Measurements from ENCODE around the gene RASD1.
"Not testable (repeated sequence)": the region's sequence is repeated elsewhere in the genome, so short reads cannot be mapped to it uniquely, and the experiment has no call there.

RASD1 gene

DNA sequence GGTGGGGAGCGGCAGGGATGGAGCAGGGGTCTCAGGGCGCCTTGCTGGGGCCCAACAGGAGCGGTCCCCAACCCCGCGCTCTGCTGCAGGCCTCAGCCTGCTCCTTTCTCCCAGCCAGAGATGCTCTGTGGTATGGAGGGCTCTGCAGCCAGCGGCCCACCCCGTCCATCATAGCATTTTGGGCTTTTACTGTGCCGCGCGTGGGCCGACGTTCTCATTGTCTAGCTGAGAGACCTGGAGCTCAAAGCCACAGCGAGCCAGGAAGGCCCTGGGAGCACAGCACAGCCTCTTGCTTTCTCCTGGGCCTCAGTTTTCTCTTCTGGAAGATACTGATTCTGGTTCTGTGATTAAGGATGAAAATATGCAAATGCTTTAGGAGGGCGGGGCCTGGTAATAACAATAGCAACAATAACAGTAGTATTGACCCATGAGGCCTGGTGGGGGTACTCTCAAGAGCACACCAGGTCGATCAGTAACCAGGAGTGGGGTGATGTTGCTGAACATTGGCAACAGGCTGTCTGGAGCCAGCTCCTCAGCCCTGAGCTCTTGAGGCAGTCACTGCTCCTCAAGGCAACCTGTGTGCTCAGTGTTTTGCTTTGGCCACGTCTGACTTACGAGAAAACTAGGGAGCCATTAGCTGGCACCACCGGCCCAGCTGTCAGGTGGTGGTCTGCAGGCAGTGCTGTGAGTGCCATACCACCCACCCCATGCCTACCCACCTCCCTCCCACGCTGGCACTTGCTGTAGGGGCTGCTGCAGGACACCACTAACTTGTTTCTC is 1.1 kb upstream of the RASD1 start:
- DNase-seq (ENCODE audit: low spot score) = no peak

DNA sequence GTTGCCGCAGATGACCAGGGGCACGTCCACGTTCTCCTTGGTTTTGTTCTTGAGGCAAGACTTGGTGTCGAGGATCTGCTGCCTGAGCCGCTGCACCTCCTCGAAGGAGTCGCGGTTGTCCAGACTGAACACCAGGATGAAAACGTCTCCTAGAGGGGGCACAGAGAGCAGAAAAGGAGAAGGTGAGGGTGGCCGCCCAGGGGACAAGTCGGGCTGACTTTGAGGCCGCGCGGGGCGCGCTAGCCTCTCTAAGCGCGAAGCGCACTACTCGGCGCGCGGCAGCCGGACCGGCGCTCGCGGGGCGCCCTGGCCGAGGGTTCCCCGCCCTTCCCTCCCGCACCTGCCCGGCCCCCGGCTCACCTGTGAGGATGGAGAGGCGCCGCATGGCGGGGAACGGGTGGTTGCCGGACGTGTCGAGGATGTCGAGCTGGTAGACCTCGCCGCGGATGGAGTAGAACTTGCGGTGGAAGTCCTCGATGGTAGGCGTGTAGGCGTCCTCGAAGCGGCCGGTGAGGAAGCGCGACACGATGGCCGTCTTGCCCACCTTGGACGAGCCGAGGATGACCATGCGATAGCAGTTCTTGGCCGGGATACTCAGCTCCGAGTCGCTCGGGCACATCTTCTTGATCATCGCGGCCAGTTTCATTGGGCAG is 533 bp downstream of the RASD1 start:
- DNase-seq (ENCODE audit: low spot score) = no peak

DNA sequence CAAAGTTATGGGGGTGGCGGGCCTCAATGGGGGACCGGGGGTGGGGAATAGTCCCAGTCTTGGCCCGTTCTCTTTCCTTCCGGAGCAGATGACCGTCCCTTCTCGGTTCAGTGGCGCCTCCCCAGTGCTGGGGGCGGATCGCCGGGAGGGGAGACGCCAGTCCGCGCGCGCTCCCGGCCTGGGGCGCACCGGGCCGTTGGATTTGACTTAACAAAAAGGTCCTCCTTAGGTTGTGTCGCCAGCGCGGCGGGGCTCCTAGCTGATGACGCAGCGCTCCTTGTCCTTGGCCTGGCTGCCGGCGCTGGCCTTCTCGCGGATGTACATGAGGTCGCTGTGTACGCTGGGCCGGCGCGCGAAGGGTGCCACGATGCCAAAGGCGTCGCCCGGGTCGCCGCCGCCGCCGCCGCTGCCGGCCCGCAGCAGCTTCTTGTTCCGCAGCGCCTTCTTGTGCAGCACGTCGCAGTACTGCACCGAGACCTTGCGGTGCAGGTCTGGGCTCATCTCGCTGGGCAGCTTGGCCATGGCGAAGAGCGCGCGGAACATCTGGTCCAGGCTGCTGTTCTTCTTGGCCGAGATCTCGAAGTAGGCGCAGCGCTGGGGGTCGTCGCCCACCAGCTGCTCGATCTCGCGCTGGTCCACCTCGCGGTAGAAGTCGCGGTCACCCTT is 1.2 kb downstream of the RASD1 start:
- no peak for DNase-seq (ENCODE audit: low spot score)

DNA sequence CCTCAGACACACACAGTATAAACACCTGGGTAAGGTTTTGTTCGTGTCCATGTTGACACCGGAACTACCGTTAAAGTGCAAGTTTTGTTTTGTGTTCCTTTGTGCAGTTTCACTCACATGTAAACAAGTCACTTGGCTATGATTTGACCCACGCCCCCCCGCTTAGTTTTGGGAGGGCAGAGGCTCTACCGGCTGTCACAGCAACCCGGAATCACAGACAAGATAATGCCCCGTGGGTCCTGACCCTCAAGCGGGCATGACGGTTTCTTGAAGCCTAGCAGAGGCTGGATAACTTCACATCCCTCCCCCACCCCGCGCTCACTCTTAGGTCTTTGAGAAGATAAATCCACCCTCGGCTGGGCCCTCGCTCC is 1.7 kb downstream of the RASD1 start:
- no peak for DNase-seq (ENCODE audit: low spot score)

DNA sequence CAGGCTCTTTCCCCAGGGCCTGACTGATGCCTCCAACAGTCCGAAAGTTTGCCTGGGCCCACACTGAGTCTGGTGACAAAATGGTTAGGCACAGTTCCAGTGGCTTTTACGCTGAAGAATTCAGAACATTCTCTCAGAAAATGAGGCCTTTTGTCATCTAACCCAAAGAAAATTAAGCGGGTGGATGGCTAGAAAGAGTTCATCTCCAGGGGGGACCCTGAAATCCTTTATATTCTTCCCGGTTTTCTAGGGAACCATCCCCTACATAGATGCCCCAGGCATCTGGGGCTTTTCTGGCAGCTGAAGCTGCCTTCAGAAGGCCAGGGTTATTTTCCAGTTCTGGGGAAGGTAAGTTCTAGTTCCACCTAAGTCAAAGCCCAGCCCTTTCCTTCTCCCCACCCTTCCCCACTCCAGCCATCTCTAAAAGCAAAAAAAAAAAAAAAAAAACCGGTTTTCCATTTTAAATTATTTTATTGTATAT is 2.2 kb downstream of the RASD1 start:
- DNase-seq (ENCODE audit: low spot score) = no peak

DNA sequence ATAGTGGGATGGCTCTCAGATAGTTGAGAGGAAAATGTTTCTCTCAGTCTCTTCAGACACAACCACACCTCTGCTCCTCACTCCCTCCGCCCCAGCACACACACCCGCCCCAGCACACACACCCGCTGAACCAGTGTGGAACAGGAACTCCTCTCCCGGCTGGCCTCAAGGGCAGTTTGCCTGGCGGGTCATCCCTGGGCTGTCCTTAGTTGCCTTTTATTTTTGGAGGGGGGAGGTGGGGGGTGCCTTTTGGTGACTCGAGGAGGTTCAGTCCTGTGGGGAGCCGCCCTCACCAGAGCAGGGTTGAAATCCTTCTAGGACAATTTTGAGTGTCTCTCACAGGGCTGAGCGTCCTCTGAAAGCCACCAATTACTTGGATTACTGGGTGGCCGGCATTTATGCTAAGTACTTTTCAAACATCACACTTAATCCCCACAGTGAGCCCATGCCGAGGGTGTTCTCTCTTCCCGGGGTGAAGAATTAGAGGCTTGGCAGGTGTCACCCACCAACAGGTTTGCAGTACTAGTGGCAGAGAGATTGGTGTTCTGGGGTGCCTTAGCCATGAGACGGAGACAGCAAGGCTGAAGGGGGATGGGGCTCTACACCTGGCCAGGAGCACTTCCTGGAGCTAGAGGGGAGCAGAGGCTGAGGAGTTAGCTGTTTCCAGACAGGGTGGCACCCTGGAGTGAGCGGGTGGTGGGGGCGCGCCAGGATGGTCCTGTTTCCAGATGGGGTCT is 2.8 kb downstream of the RASD1 start:
- DNase-seq (ENCODE audit: low spot score) = no peak

DNA sequence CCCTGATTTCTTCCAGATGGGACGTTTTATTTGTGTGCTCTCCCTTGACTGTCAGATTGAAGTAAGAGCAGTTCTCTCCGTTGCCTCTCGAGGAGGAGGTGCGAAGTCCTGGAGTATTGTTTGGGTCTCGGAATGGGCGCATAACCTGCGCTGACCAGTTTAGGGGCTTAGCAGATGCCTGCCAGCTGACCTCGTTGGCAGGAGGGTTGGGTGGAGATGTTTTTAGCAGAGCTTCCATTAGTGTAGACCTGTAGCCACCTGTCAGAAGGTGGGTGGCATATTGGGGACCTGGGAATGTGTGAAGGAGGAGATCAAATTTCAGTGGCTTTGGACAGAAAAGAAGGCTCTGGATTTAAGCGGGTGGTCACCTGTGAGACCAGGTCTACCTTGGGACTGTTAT is 3.6 kb downstream of the RASD1 start:
- no peak for DNase-seq (ENCODE audit: low spot score)

DNA sequence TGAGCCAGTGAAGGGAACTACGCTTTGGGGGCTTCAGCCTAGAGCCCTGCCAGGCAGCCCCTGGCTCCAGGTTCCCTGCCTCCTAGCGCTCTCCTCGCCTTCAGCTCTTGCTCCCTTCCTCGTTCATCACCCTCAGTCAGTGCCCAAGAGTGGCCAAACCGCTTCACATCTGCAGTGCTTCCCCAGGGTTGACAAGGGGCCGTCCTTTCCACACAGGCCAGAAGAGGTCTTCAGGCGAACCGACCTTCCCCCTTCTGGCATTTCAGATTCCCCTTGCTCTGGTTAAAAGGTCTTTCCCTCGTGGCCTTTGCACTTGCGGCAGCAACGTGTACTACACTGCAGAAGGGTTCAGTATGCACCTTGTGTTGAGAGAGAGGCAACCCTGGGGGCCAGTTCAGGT is 4.1 kb downstream of the RASD1 start:
- no peak for DNase-seq (ENCODE audit: low spot score)

DNA sequence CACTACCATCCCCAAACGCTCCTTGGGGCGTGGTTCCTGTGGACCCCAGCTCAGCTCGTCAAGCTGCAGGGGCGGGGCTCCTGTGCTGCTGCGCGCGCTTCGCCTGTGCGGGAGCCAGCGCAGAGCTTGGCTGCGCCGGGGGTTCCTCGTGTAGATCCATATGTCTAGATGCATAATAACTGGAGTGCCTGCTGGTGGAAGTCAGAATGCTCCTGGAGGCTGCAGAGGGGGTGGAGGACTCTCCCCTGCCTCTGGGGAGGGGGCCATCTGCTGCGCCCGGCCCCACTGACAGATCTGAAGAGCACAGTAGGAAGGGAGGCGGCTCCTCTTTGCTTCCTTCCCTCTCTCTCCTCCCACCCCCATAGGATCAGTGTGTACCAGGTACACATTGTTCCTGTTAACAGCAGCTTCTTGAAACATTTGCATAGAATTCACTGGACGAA is 4.6 kb downstream of the RASD1 start:
- no peak for DNase-seq (ENCODE audit: low spot score)

DNA sequence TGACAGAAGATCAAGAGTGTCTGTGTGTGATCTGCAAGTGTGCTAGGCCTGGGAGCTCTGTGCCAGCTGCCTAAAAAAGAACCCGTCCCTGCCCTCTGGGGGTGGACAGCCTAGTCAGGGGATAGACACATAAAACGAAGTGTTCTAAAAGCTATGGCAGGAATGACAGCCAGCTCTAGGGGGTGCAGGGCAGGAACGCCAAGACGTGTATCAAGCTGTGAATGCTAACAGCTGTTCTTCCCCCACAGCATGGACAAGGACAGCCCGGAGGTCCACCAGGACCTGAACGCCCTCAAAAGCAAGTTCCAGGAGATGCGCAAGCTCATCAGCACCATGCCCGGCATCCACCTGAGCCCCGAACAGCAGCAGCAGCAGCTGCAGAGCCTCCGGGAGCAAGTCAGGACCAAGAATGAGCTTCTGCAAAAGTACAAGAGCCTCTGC is 5.1 kb downstream of the RASD1 start:
- no peak for DNase-seq (ENCODE audit: low spot score)

DNA sequence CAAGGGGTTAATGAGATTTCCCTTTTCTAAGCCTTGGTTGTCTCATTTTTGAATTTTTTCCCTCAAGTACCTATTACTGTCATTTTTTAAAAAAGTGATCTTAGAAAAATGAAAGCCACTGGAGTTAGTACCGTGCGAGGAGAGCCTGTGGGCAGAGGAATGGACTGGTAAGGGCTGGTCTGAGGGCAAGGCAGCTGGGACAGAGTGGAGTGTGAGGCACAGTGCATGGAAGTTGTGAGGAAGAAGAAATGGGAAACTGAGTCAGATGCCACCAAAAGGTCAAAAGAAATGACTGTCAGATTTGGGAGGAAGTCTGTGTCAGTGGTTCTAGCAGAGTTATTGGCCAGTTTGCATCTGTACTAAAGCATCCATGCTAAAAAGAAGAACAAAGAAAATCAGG is 8.2 kb downstream of the RASD1 start:
- DNase-seq (ENCODE audit: low spot score) = no peak

DNA sequence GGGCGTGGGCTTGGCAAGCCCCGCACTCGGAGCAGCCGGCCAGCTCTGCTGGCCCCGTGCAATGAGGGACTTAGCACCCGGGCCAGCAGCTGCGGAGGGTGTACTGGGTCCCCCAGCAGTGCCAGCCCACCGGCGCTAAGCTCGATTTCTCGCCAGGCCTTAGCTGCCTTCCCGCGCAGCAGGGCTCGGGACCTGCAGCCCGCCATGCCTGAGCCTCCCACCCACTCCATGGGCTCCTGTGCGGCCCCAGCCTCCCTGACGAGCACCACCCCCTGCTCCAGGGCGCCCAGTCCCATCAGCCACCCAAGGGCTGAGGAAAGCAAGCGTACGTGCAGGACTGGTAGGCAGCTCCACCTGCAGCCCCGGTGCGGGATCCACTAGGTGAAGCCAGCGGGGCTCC is 9.8 kb downstream of the RASD1 start:
- DNase-seq (ENCODE audit: low spot score) = not testable (repeated sequence)

DNA sequence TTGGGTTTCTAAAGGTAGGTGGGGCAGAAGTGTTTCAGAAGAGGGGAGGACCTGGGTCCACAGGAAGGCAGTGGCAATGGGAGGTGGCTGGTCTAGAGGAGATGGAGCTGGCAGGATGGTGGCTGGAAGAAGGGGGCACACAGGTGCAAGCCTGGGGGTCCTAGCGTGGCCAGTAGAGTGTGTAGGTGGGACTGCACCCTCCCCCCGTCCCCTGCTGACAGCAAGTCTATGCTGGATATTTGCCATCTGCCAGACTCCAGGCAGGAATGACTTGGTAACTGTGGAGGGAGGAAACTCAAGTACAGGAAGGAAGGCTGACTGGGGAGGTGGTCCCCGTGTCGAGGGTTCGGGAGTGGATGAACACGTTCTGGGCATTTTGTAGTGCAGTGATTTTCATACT is 10.8 kb downstream of the RASD1 start:
- DNase-seq (ENCODE audit: low spot score) = no peak

DNA sequence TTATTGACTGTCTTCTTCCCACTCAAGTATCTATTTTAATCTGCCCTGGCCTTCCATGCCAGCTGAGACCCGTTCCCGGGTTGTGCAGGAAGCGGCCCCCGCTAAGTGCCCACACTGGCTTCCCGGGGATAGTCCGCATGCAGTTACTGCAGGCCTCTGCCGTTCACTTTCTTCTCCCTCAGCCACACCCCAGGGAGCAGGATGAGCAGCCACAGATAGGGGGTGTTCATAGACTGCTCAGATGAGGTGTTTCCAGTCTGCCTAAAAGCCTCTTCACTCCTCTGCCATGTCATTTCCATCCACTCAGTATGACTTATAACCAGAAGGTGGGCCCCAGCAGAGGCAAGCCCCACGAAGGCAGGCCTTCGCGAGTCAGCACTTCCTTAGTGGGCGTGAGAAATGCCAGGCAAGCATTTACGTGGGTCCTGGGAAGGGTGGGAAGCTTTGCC is 11.7 kb downstream of the RASD1 start:
- DNase-seq (ENCODE audit: low spot score) = peak; percentile 58

DNA sequence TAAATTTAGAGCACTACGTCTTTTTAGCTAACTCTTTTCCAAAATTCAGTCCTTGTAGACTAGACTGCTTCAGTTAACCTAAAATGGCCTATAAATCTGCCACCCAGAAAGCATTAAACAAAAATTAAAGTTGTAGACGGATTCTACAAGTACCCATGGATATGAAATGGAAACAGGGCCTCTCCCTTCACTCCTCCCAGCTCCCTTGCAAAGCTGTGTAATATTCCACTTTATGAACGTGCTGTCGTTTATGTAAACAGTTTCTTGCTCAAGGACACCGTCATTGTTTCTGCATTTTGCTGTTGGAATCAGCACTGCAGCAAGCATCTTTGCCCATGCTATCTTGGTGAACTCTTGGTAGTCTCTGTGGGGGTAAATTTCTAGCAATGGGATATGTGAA is 14.3 kb downstream of the RASD1 start:
- DNase-seq (ENCODE audit: low spot score) = no peak

DNA sequence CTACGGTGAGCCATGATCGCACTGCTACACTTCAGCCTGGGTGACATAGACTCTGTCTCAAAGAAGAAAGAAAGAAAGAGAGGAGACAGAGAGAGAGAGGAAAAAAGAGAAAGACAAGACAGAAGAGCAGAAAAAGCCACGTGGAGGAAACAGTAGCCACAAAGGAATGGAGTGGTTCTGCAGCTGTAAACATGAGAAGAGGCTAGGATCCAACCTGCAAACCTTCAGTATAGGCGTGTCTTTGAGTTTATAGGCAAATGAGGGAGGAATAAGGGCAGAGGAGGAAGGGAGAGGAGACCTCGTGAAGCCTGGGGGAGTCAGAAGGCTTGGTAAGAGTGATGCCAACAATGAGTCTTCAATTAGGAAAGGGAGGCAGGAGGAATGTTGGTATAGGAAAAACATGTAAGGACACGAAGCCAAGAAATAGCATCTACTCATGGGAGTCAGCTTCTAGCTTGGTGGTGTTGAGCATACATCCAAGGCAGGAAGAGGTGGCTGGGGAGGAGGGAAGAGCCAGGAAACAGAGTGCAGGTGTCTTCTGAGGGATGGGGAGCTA is 15.5 kb downstream of the RASD1 start:
- no peak for DNase-seq (ENCODE audit: low spot score)

DNA sequence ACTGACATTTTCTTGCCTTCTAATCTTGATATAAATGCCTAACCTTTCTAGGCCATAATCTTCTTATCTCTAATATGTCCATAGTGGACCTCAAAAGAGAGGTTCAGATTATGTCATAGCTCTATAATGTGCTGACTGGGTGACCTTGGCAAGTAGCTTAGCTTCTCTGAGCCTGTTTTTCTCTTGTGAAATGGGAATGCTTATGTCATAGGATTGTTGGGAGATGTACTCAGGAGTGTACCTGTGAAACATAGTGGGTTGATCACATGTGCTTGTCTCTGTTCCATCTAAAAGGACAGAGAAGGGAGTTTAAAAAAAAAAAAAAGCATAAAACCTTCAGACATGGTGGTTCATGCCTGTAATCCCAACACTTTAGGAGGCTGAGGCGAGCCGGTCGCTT is 17.0 kb downstream of the RASD1 start:
- no peak for DNase-seq (ENCODE audit: low spot score)

DNA sequence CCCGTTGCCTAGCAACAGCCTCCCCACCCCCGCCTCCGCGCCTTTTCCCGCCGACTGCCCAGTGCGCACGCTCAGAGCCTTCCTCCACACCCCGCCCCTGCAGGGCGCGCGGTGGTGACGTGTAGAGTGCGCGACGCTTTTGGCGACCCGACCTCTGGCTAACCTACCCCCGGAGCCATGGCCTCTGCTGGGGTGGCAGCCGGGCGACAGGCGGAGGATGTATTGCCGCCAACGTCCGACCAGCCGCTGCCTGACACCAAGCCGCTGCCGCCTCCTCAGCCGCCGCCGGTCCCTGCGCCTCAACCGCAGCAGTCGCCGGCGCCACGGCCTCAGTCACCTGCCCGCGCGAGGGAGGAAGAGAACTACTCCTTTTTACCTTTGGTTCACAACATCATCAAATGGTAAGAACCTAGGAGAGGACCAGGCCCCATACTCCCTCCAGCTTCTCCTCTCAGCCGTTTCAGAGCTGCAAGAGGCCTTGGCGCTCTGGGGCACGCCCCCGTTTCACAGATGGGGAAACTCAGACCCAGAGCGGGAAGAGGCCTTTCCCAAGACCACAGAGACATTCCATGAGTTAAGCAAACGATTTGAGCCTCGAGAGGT is 19.2 kb downstream of the RASD1 start, which contains the start of gene MED9:
Gene MED9 (plus strand): TSS at position 136 of the 603 bp plus-strand sequence. CDS start 42 bp downstream, at position 178.
- peak; percentile 87 for DNase-seq (ENCODE audit: low spot score)

DNA sequence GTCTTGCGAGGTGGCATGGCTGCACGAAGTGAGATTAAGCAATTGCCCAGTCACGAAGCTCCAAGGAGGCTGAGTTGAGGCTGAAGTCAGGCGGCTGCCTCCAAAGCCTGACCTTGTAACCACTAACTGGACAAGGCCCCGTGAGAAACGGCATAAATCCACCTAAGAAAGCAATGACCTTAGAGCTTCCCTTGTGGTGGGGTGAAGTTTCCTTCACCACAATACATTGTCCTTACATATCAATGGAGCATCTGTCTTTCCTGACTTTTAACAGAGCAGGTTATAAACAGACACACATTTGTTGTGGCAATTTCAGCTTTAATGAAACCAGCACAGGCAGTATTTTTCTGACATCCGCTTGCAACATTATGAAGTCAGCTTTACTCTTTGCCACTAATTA is 21.9 kb downstream of the RASD1 start:
- DNase-seq (ENCODE audit: low spot score) = no peak

DNA sequence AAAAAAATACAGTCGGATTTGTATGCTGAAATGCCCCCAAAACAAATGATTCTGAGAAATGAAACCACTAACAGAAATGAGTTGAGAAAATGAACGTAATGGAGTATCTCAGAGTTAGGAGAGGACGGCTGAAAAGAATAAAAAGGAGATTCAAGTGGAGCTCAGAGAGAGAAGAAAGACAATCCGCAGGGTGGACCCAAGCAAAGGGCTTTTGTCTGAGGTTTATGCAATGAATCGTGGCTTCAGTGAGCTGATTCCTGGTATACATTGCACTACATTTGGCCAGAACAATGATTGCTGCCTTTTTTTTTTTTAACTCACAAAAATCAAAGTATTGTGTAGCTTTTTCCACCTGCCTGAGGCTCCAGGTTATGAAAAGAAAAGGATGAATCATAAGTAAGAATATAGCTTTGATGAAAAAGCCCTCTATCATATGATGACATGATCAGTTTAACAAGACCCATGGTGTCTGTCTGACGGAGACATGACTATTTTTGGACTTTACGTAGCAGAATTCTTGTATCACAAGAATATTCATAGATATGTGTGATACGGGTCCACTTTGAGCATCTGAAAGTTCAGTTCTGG is 23.8 kb downstream of the RASD1 start:
- DNase-seq (ENCODE audit: low spot score) = no peak

DNA sequence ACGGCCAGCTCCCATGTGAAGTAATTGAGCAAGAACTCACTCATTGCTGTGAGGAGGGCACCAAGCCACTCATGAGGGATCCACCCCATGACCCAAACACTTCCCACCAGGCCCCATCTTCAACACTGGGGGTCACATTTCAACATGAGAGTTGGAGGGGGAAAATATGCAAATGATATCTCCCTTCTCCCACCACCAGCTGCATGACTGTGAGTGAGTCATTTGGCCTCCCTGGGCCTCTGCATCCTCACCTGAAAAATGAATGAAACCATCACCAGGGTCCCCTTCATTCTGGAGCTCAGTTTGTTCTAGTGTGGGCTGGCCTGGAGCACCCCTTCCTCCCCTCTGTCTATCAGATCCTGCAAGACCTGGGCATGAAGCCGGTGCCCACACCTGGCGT is 26.2 kb downstream of the RASD1 start:
- DNase-seq (ENCODE audit: low spot score) = no peak

Measured in RKO (cell line).